Adrenal gland (tissue), 12 donors: Measurements from ENCODE around the gene MARS1. TPM values are rescaled to one million over a fixed set of nuclear protein-coding genes. Genes with fewer than 3 reads are reported as not detected.

Experiments used
- microRNA counts, 2 donors: library from miRNA; unstranded; fragments of <30 nt; microRNA quantifications; one replicate each; lab custom pipeline; 2016
- microRNA-seq, 3 donors: library from miRNA; unstranded; fragments of <30 nt; microRNA quantifications; one replicate each; pipeline ENCODE4, GENCODE V29; 2017 to 2020
- polyA plus RNA-seq, 3 donors: library from polyadenylated mRNA; stranded (reverse); fragments of 200-250 nt in 2 of 3; fragments of 350-450 nt in 1 of 3; fragmentation: Illumina TruSeq in 1 of 3; extraction: RNeasy Lipid Tissue Mini Kit (QIAGEN cat#74804) in 1 of 3; gene quantifications; one replicate each; pipeline ENCODE4 v1.2.3, GENCODE V29; 2013 to 2014
- small RNA-seq, 2 donors: library from RNA; depleted of rRNA; stranded (forward); fragments of <200 nt; gene quantifications; one replicate each; pipeline ENCODE3, GENCODE V24; 2016
- total RNA-seq, 9 donors: library from RNA; depleted of rRNA in 4 of 9; stranded (reverse); fragments of >200 nt in 4 of 9; fragments of 120-200 nt in 1 of 9; fragmentation: NEBNext Ultra II Directional in 1 of 9; extraction: Animal tissue kit (Norgen Biotek cat#: 25700) in 1 of 9; gene quantifications; one replicate each; pipeline versions ENCODE4 v1.1.0 to v1.2.4, GENCODE V29; 2013 to 2023
- donor health status: healthy with polysubstance abuse.
- donor health status: Bipolar disorder and iron deficiency.
- donor health status: DM: yes; HTN: yes; CAD: no.
- donor health status: DM: no; HTN: no; CAD: no.
- donor health status: DM: no; HTN: no; CAD: no.
- donor health status: DM: yes; HTN: yes; CAD: no.

Gene MARS1
- total and polyA plus RNA-seq, 12 donors: 38.3 to 210 (median 135) TPM

MicroRNAs encoded within 50 kb of the gene (microRNA counts, 767-probe panel; counts per million panel counts)
- 0 counts per million in 2 donors for microRNA hsa-miR-616-3p (lab: Ali Mortazavi, UCI)

Small RNAs within 50 kb of the gene (microRNA-seq; reads per million reads assigned to microRNA genes)
- 0 to 1.4 (median 0) reads per million in 3 donors for gene MIR616
- 0 to 0.38 (median 0) reads per million in 3 donors for gene MIR6758

Small RNAs within 50 kb of the gene (small RNA-seq; reads per million reads assigned to genes)
- 0 reads per million in 2 donors for gene MIR616

Other genes with a start within 250 kb of the MARS1 start
- gene STAC3, start 236.9 kb upstream of the MARS1 start, total RNA-seq: 1 to 10 TPM in 8 of 9 donors, under 1 TPM in 1; 0.30 to 4.1 (median 2.4) TPM
- gene STAC3, start 236.9 kb upstream of the MARS1 start, polyA plus RNA-seq: 10 to 100 TPM in 1 of 3 donors, 1 to 10 TPM in 2; 2.0 to 10.5 (median 4.5) TPM
- 10 to 100 TPM; 25.3 to 91.9 (median 50.1) TPM for gene R3HDM2, start 57.0 kb upstream of the MARS1 start, total RNA-seq
- gene R3HDM2, start 57.0 kb upstream of the MARS1 start, polyA plus RNA-seq: 10 to 100 TPM; 21.9 to 33.8 (median 32.4) TPM
- gene INHBC, start 53.3 kb upstream of the MARS1 start, total RNA-seq: not detected
- gene INHBC, start 53.3 kb upstream of the MARS1 start, polyA plus RNA-seq: not detected
- under 1 TPM in 1 of 9 donors, not detected in 8; 0.11 TPM for gene INHBE, start 32.8 kb upstream of the MARS1 start, total RNA-seq
- gene INHBE, start 32.8 kb upstream of the MARS1 start, polyA plus RNA-seq: not detected
- gene GLI1, start 28.3 kb upstream of the MARS1 start, total RNA-seq: 1 to 10 TPM in 5 of 9 donors, under 1 TPM in 4; 0.30 to 2.8 (median 1.0) TPM
- gene GLI1, start 28.3 kb upstream of the MARS1 start, polyA plus RNA-seq: 1 to 10 TPM in 2 of 3 donors, under 1 TPM in 1; 0.44 to 7.2 (median 4.4) TPM
- 10 to 100 TPM in 7 of 9 donors, 1 to 10 TPM in 2; 1.3 to 39.4 (median 14.2) TPM for gene ARHGAP9, start 8.2 kb upstream of the MARS1 start, total RNA-seq
- 10 to 100 TPM in 2 of 3 donors, 1 to 10 TPM in 1; 4.1 to 46.4 (median 19.4) TPM for gene ARHGAP9, start 8.2 kb upstream of the MARS1 start, polyA plus RNA-seq
- 10 to 100 TPM in 8 of 9 donors, 1 to 10 TPM in 1; 7.7 to 65.1 (median 31.1) TPM for gene DDIT3, start 32.4 kb downstream of the MARS1 start, total RNA-seq
- gene DDIT3, start 32.4 kb downstream of the MARS1 start, polyA plus RNA-seq: 10 to 100 TPM; 72.8 to 98.4 (median 72.9) TPM
- 100 to 1,000 TPM in 2 of 9 donors, 10 to 100 TPM in 7; 10.5 to 128 (median 32.6) TPM for gene MBD6, start 34.8 kb downstream of the MARS1 start, total RNA-seq
- 100 to 1,000 TPM in 1 of 3 donors, 10 to 100 TPM in 2; 21.7 to 167 (median 91.4) TPM for gene MBD6, start 34.8 kb downstream of the MARS1 start, polyA plus RNA-seq
- 100 to 1,000 TPM; 114 to 202 (median 137) TPM for gene DCTN2, start 59.1 kb downstream of the MARS1 start, total RNA-seq
- gene DCTN2, start 59.1 kb downstream of the MARS1 start, polyA plus RNA-seq: 100 to 1,000 TPM in 2 of 3 donors, 10 to 100 TPM in 1; 81.2 to 238 (median 101) TPM
- 1 to 10 TPM in 4 of 9 donors, under 1 TPM in 4, not detected in 1; 0.32 to 7.6 (median 1.3) TPM for gene KIF5A, start 62.0 kb downstream of the MARS1 start, total RNA-seq
- 1 to 10 TPM; 1.9 to 7.4 (median 5.6) TPM for gene KIF5A, start 62.0 kb downstream of the MARS1 start, polyA plus RNA-seq
- 10 to 100 TPM; 19.5 to 75.9 (median 28.8) TPM for gene PIP4K2C, start 103.1 kb downstream of the MARS1 start, total RNA-seq
- 10 to 100 TPM in 1 of 3 donors, 1 to 10 TPM in 2; 8.1 to 31.5 (median 8.6) TPM for gene PIP4K2C, start 103.1 kb downstream of the MARS1 start, polyA plus RNA-seq
- 10 to 100 TPM; 21.4 to 59.7 (median 46.0) TPM for gene DTX3, start 116.8 kb downstream of the MARS1 start, total RNA-seq
- gene DTX3, start 116.8 kb downstream of the MARS1 start, polyA plus RNA-seq: 100 to 1,000 TPM in 1 of 3 donors, 10 to 100 TPM in 2; 20.4 to 136 (median 98.9) TPM
- 10 to 100 TPM in 4 of 9 donors, 1 to 10 TPM in 5; 4.9 to 15.9 (median 9.3) TPM for gene ARHGEF25, start 123.4 kb downstream of the MARS1 start, total RNA-seq
- 10 to 100 TPM in 2 of 3 donors, 1 to 10 TPM in 1; 5.3 to 86.4 (median 34.4) TPM for gene ARHGEF25, start 123.4 kb downstream of the MARS1 start, polyA plus RNA-seq
- 1 to 10 TPM in 5 of 9 donors, under 1 TPM in 4; 0.17 to 7.4 (median 1.1) TPM for gene B4GALNT1, start 145.1 kb downstream of the MARS1 start, total RNA-seq
- gene B4GALNT1, start 145.1 kb downstream of the MARS1 start, polyA plus RNA-seq: 1 to 10 TPM; 1.0 to 1.3 (median 1.3) TPM
- gene OS9, start 206.1 kb downstream of the MARS1 start, total RNA-seq: 100 to 1,000 TPM; 157 to 428 (median 293) TPM
- gene OS9, start 206.1 kb downstream of the MARS1 start, polyA plus RNA-seq: 100 to 1,000 TPM; 155 to 282 (median 234) TPM